HG03565 (cell line): ENCODE measurements around the gene ZNF624.
A peak's percentile ranks its signal among the peaks of the same experiment; 100 is the strongest.

Experiments
- ATAC-seq: cut with Tn5 transposase; IDR thresholded peaks from one replicate; pipeline ENCODE4 v1.9.1; 2021; ENCODE audit warnings: mild to moderate bottlenecking, moderate library complexity; ENCODE audit not compliant: unreplicated experiment

The ZNF624 gene

GRCh38 chr17:16599537-16599936 is 54.1 kb downstream of the ZNF624 start:
- ATAC-seq, result no peak

DNA sequence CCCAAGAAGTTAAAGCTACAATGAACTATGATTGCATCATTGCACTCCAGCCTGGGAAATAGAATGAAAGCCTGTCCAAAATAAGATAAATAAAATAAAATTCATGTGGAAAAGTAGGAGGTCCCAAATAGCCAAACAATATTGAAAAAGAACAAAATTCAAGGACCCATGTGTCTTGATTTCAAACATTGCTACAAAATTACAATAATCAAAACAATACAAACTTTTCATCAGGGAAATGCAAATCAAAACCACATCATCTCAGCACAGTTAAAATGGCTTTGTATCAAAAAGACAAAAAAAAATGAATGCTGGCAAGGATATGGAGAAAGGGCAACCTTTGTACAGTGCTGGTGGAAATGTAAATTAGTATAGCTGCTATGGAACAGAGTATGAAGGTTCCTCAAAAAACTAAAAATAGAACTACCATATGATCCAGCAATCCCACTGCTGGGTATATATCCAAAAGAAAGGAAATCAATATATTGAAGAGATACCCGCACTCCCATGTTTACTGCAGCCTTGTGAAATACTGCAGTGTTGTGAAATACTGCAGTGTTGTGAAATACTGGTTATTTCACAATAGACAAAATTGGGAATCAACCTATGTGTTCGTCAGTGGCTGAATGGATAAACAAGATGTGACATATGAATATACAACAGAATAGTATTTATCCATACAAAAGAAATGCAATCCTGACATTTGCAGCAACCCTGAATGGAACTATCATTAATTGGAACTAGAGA is 60.1 kb downstream of the ZNF624 start:
- ATAC-seq, result no peak

DNA sequence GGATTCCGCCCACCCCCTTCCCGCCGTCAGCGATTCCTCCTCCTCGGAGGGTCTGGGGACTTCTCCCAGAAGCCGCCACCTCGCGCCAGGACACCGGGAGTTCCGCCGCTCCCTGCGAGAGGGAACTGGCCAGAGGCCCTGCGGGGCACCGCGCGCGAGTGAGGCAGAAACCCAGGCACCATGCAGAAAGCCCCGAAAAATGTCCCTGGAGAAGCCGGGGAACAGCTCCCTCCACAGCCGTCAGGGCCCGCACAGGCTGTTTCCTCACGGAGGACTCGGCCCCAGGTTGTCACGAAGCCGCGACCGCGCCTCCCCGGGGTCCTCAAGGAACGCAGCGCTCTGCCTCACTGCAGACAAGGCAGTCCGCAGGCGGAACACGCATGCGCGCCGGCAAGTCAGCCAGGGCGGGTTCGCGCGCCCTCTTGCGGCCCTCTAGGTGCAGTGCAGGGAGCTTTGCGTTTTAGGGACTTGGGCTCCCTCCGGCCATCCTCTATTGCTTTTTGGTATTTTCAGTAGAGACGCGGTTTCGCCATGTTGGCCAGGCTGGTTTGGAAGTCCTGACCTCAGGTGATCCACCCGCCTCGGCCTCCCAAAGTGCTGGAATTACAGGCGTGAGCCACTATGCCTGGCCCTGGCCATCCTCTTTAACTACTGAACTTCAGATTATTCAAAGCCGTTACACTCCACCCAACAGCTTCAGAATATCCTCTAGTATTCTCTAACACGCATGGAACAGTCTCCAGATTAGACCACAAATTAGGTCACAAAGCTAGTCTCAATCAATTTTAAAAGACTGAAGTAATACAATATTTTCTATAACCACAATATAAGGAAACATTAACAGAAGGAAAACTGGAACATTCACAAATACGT is 64.3 kb downstream of the ZNF624 start:
- peak; percentile 80 for ATAC-seq

DNA sequence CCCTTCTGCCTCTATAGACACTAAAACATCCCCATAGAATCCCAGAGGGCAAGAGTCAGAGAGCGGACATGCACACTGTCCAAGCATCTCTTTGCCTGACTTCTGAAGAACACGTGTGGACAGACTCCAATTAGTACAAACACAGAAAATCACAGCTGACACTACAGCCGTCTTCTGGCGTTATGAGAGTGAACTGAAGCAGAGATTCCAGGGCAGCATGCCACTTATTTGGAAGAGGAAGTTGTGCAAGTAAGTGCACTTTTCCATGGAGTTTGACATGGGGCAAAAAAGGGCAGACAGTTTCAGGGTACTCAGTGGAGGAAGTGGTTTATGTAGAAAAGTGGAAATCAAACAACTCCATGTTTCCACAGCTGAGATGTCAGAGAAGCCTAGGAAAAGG is 67.9 kb downstream of the ZNF624 start:
- no peak for ATAC-seq

- no peak for ATAC-seq
Measured at GRCh38 chr17:16584273-16584995, 69.2 kb downstream of the ZNF624 start.

DNA sequence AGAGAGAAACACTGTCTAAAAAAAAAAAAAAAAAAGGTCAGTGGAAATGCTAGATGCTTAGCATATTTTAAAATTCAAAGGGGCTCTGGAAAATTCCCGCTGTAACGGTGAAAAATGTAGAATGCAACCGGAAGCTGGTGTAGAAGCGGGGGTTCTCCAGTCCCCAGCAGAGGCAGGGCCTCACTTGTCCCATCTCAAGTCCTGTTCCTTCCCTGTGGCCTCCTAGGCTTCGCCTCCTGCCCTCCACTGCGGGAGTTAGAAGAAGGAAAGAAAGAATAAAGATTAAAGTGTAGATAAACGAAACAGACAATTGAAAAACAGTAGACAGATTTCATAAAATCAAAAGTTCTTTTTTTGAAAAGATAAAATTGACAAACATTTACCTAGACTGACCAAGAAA is 69.9 kb downstream of the ZNF624 start:
- no peak for ATAC-seq

DNA sequence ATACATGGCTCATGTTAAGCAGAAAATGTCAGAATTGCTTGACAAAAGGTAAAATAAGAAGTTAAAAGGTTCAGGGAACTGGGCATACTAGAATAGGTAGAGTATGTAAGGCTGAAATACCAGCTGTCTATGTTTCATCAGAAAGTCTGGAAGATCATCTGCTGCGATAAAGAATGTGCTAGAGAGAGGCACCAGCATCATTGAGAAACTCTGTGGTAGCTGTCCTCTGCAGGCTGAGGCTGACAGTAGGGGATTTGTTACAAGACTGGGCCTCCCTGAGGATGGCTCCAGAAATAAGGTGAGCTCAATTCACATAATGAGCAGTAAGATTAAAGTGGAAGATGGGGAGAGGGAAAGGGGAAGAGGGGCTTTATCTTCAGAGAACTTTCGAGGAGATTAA is 80.2 kb downstream of the ZNF624 start:
- ATAC-seq, result no peak
